Measurements from ENCODE around the gene ZIC2.
"Not testable (repeated sequence)": the region's sequence is repeated elsewhere in the genome, so short reads cannot be mapped to it uniquely, and the experiment has no call there.

Gene ZIC2

GRCh38 chr13:99994638-99995020 is 13.0 kb downstream of the ZIC2 start:
- Mint-ChIP-seq H3K9me3 (ENCODE audit: low read depth) (peaks cover 7% of the 10 kb centered on the region), H3K4me1 (ENCODE audit: low read depth) (peaks cover 23% of the 10 kb centered on the region), H3K27ac (no peak overlapping the region), H3K27me3 (peaks cover 67% of the 10 kb centered on the region), H3K4me3 (no peak overlapping the region), H3K36me3 (peaks cover 3% of the 10 kb centered on the region)

DNA sequence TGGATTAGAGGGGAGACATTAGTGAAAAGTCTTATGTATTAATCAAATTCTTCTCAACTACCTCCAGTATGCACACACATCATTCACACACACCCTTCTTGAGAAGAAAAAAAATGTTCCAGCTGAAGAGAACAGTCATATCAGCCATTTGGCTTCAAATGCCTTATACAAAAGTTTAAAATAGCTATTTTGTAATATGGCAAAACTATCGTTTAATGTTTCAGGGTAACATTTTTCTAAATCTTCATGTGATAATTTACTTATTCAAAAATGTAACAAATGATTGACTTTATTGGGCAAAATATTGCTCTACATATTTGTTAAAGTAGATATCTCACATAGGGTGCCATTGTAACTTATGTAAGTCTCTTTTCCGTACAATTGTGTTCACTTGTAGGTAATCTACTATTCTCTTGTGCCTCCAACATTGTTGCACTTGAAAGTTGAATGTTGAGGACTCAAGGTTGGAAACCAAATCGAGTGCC is 13.6 kb downstream of the ZIC2 start:
- peaks cover 18% of the 10 kb centered on the region for H3K4me1 Mint-ChIP-seq (ENCODE audit: low read depth)
- H3K27me3 Mint-ChIP-seq, result peaks cover 64% of the 10 kb centered on the region
- H3K9me3 Mint-ChIP-seq (ENCODE audit: low read depth), result peaks cover 7% of the 10 kb centered on the region
- no peak overlapping the region for H3K4me3 Mint-ChIP-seq
- H3K36me3 Mint-ChIP-seq, result peaks cover 3% of the 10 kb centered on the region
- no peak overlapping the region for H3K27ac Mint-ChIP-seq

GRCh38 chr13:99995589-99996380 is 14.2 kb downstream of the ZIC2 start:
- Mint-ChIP-seq H3K27me3 (peaks cover 60% of the 10 kb centered on the region), H3K4me3 (peak overlapping the region; percentile 56), H3K36me3 (peaks cover 3% of the 10 kb centered on the region), H3K4me1 (ENCODE audit: low read depth) (peaks cover 13% of the 10 kb centered on the region), H3K9me3 (ENCODE audit: low read depth) (peaks cover 7% of the 10 kb centered on the region), H3K27ac (peak overlapping the region; percentile 51)

GRCh38 chr13:99996381-99996973 is 14.9 kb downstream of the ZIC2 start:
- H3K4me3 Mint-ChIP-seq, result peak overlapping the region; percentile 56
- H3K36me3 Mint-ChIP-seq, result peaks cover 3% of the 10 kb centered on the region
- H3K27me3 Mint-ChIP-seq, result peaks cover 62% of the 10 kb centered on the region
- peaks cover 14% of the 10 kb centered on the region for H3K4me1 Mint-ChIP-seq (ENCODE audit: low read depth)
- peaks cover 7% of the 10 kb centered on the region for H3K9me3 Mint-ChIP-seq (ENCODE audit: low read depth)
- no peak overlapping the region for H3K27ac Mint-ChIP-seq

DNA sequence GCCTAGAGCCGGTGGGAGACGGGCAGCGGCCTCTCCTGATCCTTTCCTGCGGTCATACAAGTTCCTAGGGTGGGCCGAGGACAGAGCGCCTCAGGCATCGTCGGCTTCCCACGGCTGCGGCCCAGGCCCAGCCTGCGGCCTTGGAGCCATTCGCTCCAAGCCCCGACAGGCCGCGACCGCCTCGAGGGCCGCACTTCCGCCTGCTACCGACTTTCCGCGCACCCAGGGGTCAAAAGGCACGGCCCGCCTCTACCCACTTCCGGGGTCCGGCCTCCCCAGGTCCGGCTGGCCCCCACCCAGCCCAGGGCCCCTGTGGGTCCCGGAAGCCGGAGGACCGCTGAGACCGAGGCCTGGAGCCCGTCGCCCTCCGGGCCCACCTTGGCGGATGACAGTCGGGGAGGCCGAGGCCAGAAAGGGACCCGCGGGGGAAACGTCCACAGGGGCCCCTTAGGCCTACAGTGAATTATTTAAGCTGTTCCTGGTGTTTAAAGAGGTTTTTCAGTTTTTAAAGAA is 16.2 kb downstream of the ZIC2 start:
- Mint-ChIP-seq H3K9me3 (ENCODE audit: low read depth) (peaks cover 7% of the 10 kb centered on the region), H3K36me3 (peaks cover 3% of the 10 kb centered on the region), H3K4me1 (ENCODE audit: low read depth) (peaks cover 12% of the 10 kb centered on the region), H3K27ac (no peak overlapping the region), H3K4me3 (no peak overlapping the region), H3K27me3 (peaks cover 62% of the 10 kb centered on the region)

GRCh38 chr13:99998261-99998660 is 16.7 kb downstream of the ZIC2 start:
- H3K4me1 Mint-ChIP-seq (ENCODE audit: low read depth), result peaks cover 9% of the 10 kb centered on the region
- peaks cover 6% of the 10 kb centered on the region for H3K36me3 Mint-ChIP-seq
- H3K4me3 Mint-ChIP-seq, result no peak overlapping the region
- H3K27ac Mint-ChIP-seq, result no peak overlapping the region
- peaks cover 7% of the 10 kb centered on the region for H3K9me3 Mint-ChIP-seq (ENCODE audit: low read depth)
- H3K27me3 Mint-ChIP-seq, result peaks cover 61% of the 10 kb centered on the region

- no peaks in the 10 kb centered on the region for H3K4me1 Mint-ChIP-seq (ENCODE audit: low read depth)
- H3K27ac Mint-ChIP-seq, result no peak overlapping the region
- no peaks in the 10 kb centered on the region for H3K9me3 Mint-ChIP-seq (ENCODE audit: low read depth)
- peaks cover 9% of the 10 kb centered on the region for H3K27me3 Mint-ChIP-seq
- H3K4me3 Mint-ChIP-seq, result no peak overlapping the region
- H3K36me3 Mint-ChIP-seq, result no peaks in the 10 kb centered on the region
Measured at GRCh38 chr13:100014621-100015020, 33.0 kb downstream of the ZIC2 start.

DNA sequence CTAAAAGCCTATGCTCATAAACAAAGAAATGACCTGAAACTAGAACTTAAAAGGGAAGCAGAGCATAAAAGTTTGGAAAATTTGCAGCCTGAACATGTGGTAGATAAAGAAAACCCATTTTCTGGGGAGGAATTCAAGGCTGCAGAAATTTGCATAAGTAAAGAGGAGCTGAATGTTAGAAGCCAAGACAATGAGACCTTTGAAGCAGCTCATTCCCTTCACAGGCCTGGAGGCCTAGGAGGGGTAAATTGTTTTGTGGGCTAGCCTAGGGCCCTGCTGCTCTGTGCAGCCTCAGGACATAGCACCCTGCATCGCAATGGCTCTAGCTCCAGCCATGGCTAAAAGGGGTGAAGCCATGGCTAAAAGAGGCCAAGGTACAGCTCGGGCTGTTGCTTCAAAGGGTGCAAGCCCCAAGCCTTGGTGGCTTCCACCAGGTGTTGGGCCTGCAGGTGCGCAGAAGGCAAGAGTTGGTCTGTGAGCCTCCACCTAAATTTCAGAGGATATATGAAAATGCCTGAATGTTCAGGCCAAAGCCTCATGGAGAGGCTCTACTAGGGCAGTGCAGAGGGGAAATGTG is 38.3 kb downstream of the ZIC2 start:
- no peak overlapping the region for H3K4me3 Mint-ChIP-seq
- H3K36me3 Mint-ChIP-seq, result no peaks in the 10 kb centered on the region
- H3K27ac Mint-ChIP-seq, result no peak overlapping the region
- peaks cover 1% of the 10 kb centered on the region for H3K27me3 Mint-ChIP-seq
- no peaks in the 10 kb centered on the region for H3K9me3 Mint-ChIP-seq (ENCODE audit: low read depth)
- H3K4me1 Mint-ChIP-seq (ENCODE audit: low read depth), result no peaks in the 10 kb centered on the region

DNA sequence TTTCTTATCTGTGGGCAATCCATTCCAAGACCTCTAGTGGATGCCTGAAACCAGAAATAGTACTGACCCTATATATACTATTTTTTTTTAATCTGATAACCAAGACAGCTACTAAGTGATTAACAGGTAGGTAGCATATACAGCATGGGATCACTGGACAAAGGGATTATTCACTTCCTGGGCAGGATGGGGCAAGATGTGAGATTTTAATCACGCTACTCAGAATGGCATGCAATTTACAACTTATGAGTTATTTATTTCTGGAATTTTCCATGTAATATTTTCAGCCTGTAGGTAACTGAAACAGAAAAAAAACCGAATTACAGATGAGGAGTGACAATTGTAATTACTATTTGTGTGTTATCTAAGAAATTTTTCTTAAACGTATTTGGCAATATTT is 41.2 kb downstream of the ZIC2 start:
- Mint-ChIP-seq H3K4me3 (no peak overlapping the region), H3K4me1 (ENCODE audit: low read depth) (no peaks in the 10 kb centered on the region), H3K27ac (no peak overlapping the region), H3K9me3 (ENCODE audit: low read depth) (no peaks in the 10 kb centered on the region), H3K27me3 (peaks cover 3% of the 10 kb centered on the region), H3K36me3 (no peaks in the 10 kb centered on the region)

GRCh38 chr13:100024023-100024422 is 42.4 kb downstream of the ZIC2 start:
- H3K36me3 Mint-ChIP-seq, result no peaks in the 10 kb centered on the region
- H3K27me3 Mint-ChIP-seq, result peaks cover 4% of the 10 kb centered on the region
- H3K4me1 Mint-ChIP-seq (ENCODE audit: low read depth), result no peaks in the 10 kb centered on the region
- H3K27ac Mint-ChIP-seq, result no peak overlapping the region
- no peak overlapping the region for H3K4me3 Mint-ChIP-seq
- no peaks in the 10 kb centered on the region for H3K9me3 Mint-ChIP-seq (ENCODE audit: low read depth)

DNA sequence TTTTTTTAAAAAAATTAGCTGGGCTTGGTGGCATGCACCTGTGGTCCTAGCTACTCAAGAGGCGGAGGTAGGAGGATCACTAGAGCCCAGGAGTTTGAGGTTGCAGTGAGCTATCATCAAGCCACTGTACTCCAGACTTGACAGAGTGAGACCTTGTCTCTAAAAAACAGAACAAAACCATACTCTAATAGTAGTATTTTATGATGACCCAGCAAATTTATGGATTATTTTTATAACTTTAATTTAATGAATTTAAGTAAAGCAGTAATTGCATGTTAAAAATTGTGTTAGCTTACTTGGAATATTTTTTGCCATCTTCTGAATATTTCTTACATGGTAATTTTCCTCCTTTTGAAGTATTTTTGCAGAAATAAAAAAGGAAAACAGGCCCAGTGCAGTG is 48.3 kb downstream of the ZIC2 start:
- H3K27me3 Mint-ChIP-seq, result peaks cover 9% of the 10 kb centered on the region
- no peak overlapping the region for H3K27ac Mint-ChIP-seq
- no peaks in the 10 kb centered on the region for H3K4me1 Mint-ChIP-seq (ENCODE audit: low read depth)
- H3K9me3 Mint-ChIP-seq (ENCODE audit: low read depth), result no peaks in the 10 kb centered on the region
- no peaks in the 10 kb centered on the region for H3K36me3 Mint-ChIP-seq
- H3K4me3 Mint-ChIP-seq, result no peak overlapping the region

DNA sequence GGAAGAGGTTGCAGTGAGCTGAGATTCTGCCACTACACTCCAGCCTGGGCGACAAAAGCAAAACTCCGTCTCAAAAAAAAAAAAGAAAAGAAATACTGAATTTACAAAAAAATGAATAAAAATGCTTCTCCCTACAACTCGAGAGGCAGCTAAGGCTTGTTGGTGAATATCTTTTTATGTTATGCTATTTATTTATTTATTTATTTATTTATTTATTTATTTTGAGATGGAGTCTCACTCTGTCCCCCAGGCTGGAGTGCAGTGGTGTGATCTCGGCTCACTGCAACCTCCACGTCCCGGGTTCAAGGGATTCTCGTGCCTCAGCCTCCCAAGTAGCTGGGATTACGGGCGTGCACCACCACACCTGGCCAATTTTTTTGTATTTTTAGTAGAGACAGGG is 51.1 kb downstream of the ZIC2 start:
- not testable (repeated sequence) for H3K9me3 Mint-ChIP-seq (ENCODE audit: low read depth); H3K27me3 Mint-ChIP-seq; H3K27ac Mint-ChIP-seq

DNA sequence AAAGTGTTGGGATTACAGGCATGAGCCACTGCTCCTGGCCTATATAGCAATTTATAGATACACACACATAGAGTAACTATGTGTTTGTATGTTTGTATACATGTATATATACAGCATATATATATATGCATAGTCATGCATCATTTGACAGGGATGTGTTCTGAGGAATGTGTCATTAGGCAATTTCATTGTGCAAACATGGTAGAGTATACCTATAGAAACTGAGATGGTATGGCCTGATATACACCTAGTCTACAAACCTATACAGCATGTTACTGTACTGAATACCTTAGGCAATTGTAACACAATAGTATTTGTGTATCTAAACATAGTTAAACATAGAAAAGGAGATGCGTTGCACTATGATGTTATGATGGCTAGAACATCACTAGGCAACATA is 54.4 kb downstream of the ZIC2 start:
- H3K27me3 Mint-ChIP-seq, result peaks cover 6% of the 10 kb centered on the region
- no peaks in the 10 kb centered on the region for H3K4me1 Mint-ChIP-seq (ENCODE audit: low read depth)
- H3K27ac Mint-ChIP-seq, result no peak overlapping the region
- H3K36me3 Mint-ChIP-seq, result no peaks in the 10 kb centered on the region
- no peaks in the 10 kb centered on the region for H3K9me3 Mint-ChIP-seq (ENCODE audit: low read depth)
- H3K4me3 Mint-ChIP-seq, result no peak overlapping the region

More for the DNA sequence above, 51.1 kb downstream of the ZIC2 start:
- H3K36me3 Mint-ChIP-seq; H3K4me3 Mint-ChIP-seq; H3K4me1 Mint-ChIP-seq (ENCODE audit: low read depth): not testable (repeated sequence)
